ENCODE results near the gene LCORL.
"Not testable (repeated sequence)": the region's sequence is repeated elsewhere in the genome, so short reads cannot be mapped to it uniquely, and the experiment has no call there.

LCORL gene

GRCh38 chr4:18021720-18022571 is at the start of gene LCORL:
Gene LCORL (minus strand): TSS chr4:18021755. CDS start chr4:18021751, 4 bp downstream.
- peak; percentile 70 to 99 (median 94) for DNase-seq

- DNase-seq, result no peak
These were observed 48.3 kb upstream of the LCORL start for GRCh38 chr4:18069810-18070209.

GRCh38 chr4:18067031-18067430 is 45.5 kb upstream of the LCORL start:
- no peak for DNase-seq

GRCh38 chr4:18063079-18063478 is 41.5 kb upstream of the LCORL start:
- no peak for DNase-seq

GRCh38 chr4:18057821-18058533 is 36.4 kb upstream of the LCORL start:
- no peak for DNase-seq

- no peak for DNase-seq
These were observed 34.5 kb upstream of the LCORL start for GRCh38 chr4:18056030-18056429.

- no peak for DNase-seq
These were observed 30.6 kb upstream of the LCORL start for GRCh38 chr4:18052158-18052557.

GRCh38 chr4:18051281-18051680 is 29.7 kb upstream of the LCORL start:
- no peak for DNase-seq

- no peak for DNase-seq
These were observed 28.9 kb upstream of the LCORL start for GRCh38 chr4:18050448-18050847.

- no peak for DNase-seq
These were observed 27.9 kb upstream of the LCORL start for GRCh38 chr4:18049446-18049845.

- no peak for DNase-seq
These were observed 21.2 kb upstream of the LCORL start for GRCh38 chr4:18042754-18043153.

GRCh38 chr4:18042012-18042411 is 20.5 kb upstream of the LCORL start:
- DNase-seq, result no peak

- no peak for DNase-seq
These were observed 19.6 kb upstream of the LCORL start for GRCh38 chr4:18041114-18041513.

GRCh38 chr4:18039113-18039512 is 17.6 kb upstream of the LCORL start:
- DNase-seq, result no peak

GRCh38 chr4:18036369-18036768 is 14.8 kb upstream of the LCORL start:
- not testable (repeated sequence) for DNase-seq

- no peak for DNase-seq
These were observed 12.5 kb upstream of the LCORL start for GRCh38 chr4:18034099-18034498.

- no peak for DNase-seq
These were observed 11.8 kb upstream of the LCORL start for GRCh38 chr4:18033111-18034085.

GRCh38 chr4:18025288-18025687 is 3.7 kb upstream of the LCORL start:
- no peak for DNase-seq

- DNase-seq, result peak in 1 of 58 donors; percentile 34
These were observed 1.1 kb upstream of the LCORL start for GRCh38 chr4:18022572-18023050.

GRCh38 chr4:18021470-18021719 is 160 bp downstream of the LCORL start:
- peak in 2 of 58 donors; percentile 42 to 57 for DNase-seq

GRCh38 chr4:18020671-18021469 is 685 bp downstream of the LCORL start:
- peak in 57 of 58 donors; percentile 4 to 79 (median 60) for DNase-seq

Measured in anterior cingulate cortex (tissue), 58 donors.